Mesendoderm (in vitro differentiated cells): ENCODE measurements around the gene AP2A2.

Source experiments
- DNase-seq: peaks from one replicate; pipeline ENCODE4 v3.0.0; 2013
- H2AK5ac ChIP-seq: 2 replicates; pipeline ENCODE4 v1.6.1; 2013; ENCODE audit warnings: low read length, inconsistent platforms
- H2BK120ac ChIP-seq: 2 replicates; pipeline ENCODE4 v1.6.1; 2013; ENCODE audit warnings: low read depth, mild to moderate bottlenecking, low read length, moderate library complexity, mixed read lengths
- H2BK15ac ChIP-seq: replicated peaks from 2 replicates; pipeline ENCODE4 v1.6.1; 2013; ENCODE audit warnings: low read depth, mild to moderate bottlenecking, moderate library complexity
- H2BK5ac ChIP-seq: 2 replicates; pipeline ENCODE4 v1.6.1; 2013; ENCODE audit warnings: low read length, inconsistent platforms
- H3K18ac ChIP-seq: 2 replicates; pipeline ENCODE4 v1.6.1; 2013; ENCODE audit warnings: mild to moderate bottlenecking, low read length, mixed read lengths
- H3K23ac ChIP-seq: one replicate; pipeline ENCODE4 v1.6.1; 2013; ENCODE audit warnings: low read length
- H3K27ac ChIP-seq: 2 replicates; pipeline ENCODE4 v1.5.1; 2013; ENCODE audit warnings: low read depth, mild to moderate bottlenecking, inconsistent platforms, low read length, moderate library complexity
- H3K27me3 ChIP-seq: 2 replicates; pipeline ENCODE4 v1.6.1; 2013; ENCODE audit warnings: low read length, control low read depth, mild to moderate bottlenecking, inconsistent platforms; ENCODE audit not compliant: insufficient read depth, poor library complexity
- H3K36me3 ChIP-seq: 2 replicates; pipeline ENCODE4 v1.6.1; 2013; ENCODE audit warnings: low read length, inconsistent platforms; ENCODE audit not compliant: control insufficient read depth, insufficient read depth
- H3K4ac ChIP-seq: one replicate; pipeline ENCODE4 v1.6.1; 2013; ENCODE audit warnings: low read depth, mild to moderate bottlenecking, low read length, moderate library complexity
- H3K4me1 ChIP-seq: 2 replicates; pipeline ENCODE4 v1.6.1; 2013; ENCODE audit warnings: low read depth, low read length, inconsistent platforms; ENCODE audit not compliant: control insufficient read depth
- H3K4me2 ChIP-seq: 2 replicates; pipeline ENCODE4 v1.6.1; 2013; ENCODE audit warnings: low read length
- H3K4me3 ChIP-seq: 2 replicates; pipeline ENCODE4 v1.5.1; 2013; ENCODE audit warnings: mild to moderate bottlenecking, low read length
- H3K56ac ChIP-seq: one replicate; pipeline ENCODE4 v1.6.1; 2013; ENCODE audit warnings: low read length
- H3K79me1 ChIP-seq: 2 replicates; pipeline ENCODE4 v1.6.1; 2013; ENCODE audit warnings: low read length, inconsistent platforms
- H3K79me2 ChIP-seq: 2 replicates; pipeline ENCODE4 v1.6.1; 2013; ENCODE audit warnings: mild to moderate bottlenecking, low read length; ENCODE audit not compliant: control insufficient read depth, insufficient read depth
- H3K9ac ChIP-seq: 2 replicates; pipeline ENCODE4 v1.6.1; 2013; ENCODE audit warnings: low read length, inconsistent platforms
- H4K5ac ChIP-seq: one replicate; pipeline ENCODE4 v1.6.1; 2013; ENCODE audit warnings: low read length
- H4K8ac ChIP-seq: one replicate; pipeline ENCODE4 v1.6.1; 2013; ENCODE audit warnings: low read depth, mild to moderate bottlenecking, control low read depth, low read length, moderate library complexity
- WGBS: extraction: QIAGEN DNeasy Blood & Tissue Kit; methylation state at CpG from one replicate; pipeline ENCODE4 v1.1.7; 2013; ENCODE audit warnings: low lambda C conversion rate, missing lambda C conversion rate; ENCODE audit not compliant: insufficient coverage; ENCODE audit errors: extremely low coverage; 5-methylcytosine and 5-hydroxymethylcytosine counted together

The AP2A2 gene

DNA sequence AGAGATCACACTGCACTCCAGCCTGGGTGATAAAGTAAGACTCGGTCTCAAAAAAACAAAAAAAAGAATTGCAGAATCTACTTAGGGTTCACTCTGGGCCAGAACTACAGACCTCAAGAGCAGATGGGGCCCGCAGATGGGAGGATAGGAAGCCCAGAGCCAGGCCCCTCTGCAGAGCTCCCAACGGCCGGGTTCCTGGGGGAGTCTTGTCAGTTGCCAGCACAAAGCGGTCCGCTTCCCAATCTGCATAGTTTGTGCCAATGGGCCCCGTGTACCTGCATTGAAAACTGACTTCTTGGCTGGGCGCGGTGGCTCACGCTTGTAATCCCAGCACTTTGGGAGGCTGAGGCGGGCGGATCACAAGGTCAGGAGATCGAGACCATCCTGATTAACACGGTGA, 13.4 kb upstream of the AP2A2 start:
- no peak overlapping the region for H2BK120ac ChIP-seq
- H2BK5ac ChIP-seq, result no peak overlapping the region
- no peak overlapping the region for H3K27ac ChIP-seq
- WGBS, result no CpG with 5 or more reads among the region's 14 CpGs
- H3K79me1 ChIP-seq, result peaks cover 17% of the 10 kb centered on the region
- H3K4me1 ChIP-seq, result peaks cover 2% of the 10 kb centered on the region
- no peak overlapping the region for H3K56ac ChIP-seq
- no peak overlapping the region for H3K4ac ChIP-seq
- H3K23ac ChIP-seq, result no peak overlapping the region
- H4K5ac ChIP-seq, result no peak overlapping the region
- H4K8ac ChIP-seq, result no peak overlapping the region
- H2AK5ac ChIP-seq, result no peak overlapping the region
- peaks cover 2% of the 10 kb centered on the region for H3K36me3 ChIP-seq
- H3K79me2 ChIP-seq, result peaks cover 24% of the 10 kb centered on the region
- no peak overlapping the region for H2BK15ac ChIP-seq
- H3K9ac ChIP-seq, result no peak overlapping the region
- H3K4me3 ChIP-seq, result no peak overlapping the region
- no peak overlapping the region for H3K18ac ChIP-seq
- no peak for DNase-seq
- no peaks in the 10 kb centered on the region for H3K27me3 ChIP-seq
- no peak overlapping the region for H3K4me2 ChIP-seq

DNA sequence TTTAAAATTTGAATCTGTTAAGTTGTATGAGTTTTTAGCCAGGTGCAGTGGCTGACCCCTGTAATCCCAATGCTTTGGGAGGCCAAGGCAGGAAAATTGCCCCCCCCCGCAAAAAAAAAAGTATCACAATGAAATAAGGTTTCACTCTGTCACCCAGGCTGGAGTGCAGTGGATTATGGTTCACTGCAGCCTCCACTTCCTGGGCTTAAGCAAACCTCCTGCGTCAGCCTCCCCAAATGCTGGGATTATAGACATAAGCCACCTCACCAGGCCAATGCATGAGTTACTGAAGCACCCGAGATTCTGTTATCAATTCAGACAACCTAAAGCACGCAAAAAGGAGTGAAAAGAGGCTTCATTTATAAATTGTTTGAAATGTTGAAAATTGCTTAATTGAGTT, 12.6 kb upstream of the AP2A2 start:
- Histone ChIP-seq H3K4ac (no peak overlapping the region), H3K27me3 (no peaks in the 10 kb centered on the region), H2AK5ac (no peak overlapping the region), H3K23ac (no peak overlapping the region), H3K4me3 (no peak overlapping the region), H3K4me1 (peaks cover 2% of the 10 kb centered on the region), H3K27ac (no peak overlapping the region), H3K36me3 (peaks cover 2% of the 10 kb centered on the region), H4K5ac (no peak overlapping the region), H3K18ac (no peak overlapping the region), H3K4me2 (no peak overlapping the region), H4K8ac (no peak overlapping the region), H2BK120ac (no peak overlapping the region), H3K9ac (no peak overlapping the region), H3K79me1 (peaks cover 16% of the 10 kb centered on the region), H2BK15ac (no peak overlapping the region), H2BK5ac (no peak overlapping the region), H3K56ac (no peak overlapping the region), H3K79me2 (peaks cover 23% of the 10 kb centered on the region)
- DNase-seq, result no peak
- WGBS, result no CpG with 5 or more reads among the region's 4 CpGs

DNA sequence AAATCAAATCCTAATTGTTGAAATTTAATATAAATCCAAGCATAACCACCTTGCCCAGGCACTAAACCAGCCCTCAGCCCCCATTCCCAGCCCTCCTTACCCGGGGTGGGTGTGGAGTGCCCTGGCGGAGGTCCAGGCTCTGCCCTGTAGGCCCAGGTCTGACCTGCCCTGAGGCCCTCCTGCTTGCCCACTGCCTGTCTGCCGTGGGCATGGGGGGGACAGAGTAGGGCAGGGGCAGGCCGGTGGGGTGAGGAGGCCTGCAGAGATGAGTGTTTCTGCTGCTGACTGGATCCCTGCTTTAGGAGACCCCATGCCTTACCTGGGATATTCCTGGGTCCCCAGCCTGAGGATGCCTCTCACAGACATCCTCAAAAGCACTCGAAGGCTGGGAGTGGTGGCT, 11.5 kb upstream of the AP2A2 start:
- Histone ChIP-seq H2BK5ac (no peak overlapping the region), H3K9ac (no peak overlapping the region), H3K56ac (peak overlapping the region; percentile 34), H3K4me1 (peaks cover 2% of the 10 kb centered on the region), H4K5ac (no peak overlapping the region), H3K23ac (no peak overlapping the region), H3K79me1 (peaks cover 6% of the 10 kb centered on the region), H3K4me3 (no peak overlapping the region), H3K4me2 (no peak overlapping the region), H3K79me2 (peaks cover 13% of the 10 kb centered on the region), H3K27me3 (no peaks in the 10 kb centered on the region), H2BK15ac (no peak overlapping the region), H3K18ac (no peak overlapping the region), H3K27ac (no peak overlapping the region), H3K4ac (no peak overlapping the region), H3K36me3 (no peaks in the 10 kb centered on the region), H2BK120ac (no peak overlapping the region), H4K8ac (no peak overlapping the region), H2AK5ac (no peak overlapping the region)
- no peak for DNase-seq
- WGBS, result no CpG with 5 or more reads among the region's 5 CpGs

DNA sequence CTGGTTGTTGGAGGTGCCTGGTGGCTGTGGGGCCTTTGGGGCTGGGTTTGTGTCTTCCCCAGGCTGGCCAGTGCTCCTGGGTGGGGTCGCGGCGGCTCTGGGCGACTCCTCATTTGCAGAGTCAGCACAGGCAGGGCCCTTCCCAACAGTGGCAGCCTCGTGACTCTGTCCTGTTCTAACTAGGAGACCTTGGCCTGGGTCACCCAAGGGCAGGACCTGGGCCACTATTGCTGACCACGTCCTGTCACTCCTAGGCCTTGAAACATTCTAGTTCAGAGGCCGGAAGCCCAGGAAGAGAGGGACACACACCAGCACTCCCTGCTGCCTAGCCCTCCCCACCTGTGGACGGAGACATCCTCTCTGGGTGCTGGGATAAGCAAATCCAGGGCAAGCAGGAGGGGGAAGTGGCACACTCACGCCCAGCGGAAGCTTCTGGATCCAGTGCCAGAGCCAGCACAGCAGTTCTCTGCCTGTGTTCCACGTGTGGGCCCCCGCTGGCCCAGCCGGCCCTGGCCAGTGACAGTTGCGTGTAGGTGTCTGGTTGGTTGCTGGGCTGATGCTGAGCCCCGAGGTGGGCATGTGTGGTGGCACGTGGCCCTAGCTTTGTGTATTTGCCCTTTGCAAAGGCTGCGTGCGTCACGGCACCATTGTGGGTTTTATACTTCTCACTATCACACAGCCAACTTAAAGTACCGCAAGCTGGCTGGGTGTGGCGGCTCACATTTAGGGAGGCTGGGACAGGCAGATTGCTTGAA, 10.7 kb upstream of the AP2A2 start:
- Histone ChIP-seq H4K8ac (no peak overlapping the region), H3K18ac (no peak overlapping the region)
- DNase-seq, result no peak

DNA sequence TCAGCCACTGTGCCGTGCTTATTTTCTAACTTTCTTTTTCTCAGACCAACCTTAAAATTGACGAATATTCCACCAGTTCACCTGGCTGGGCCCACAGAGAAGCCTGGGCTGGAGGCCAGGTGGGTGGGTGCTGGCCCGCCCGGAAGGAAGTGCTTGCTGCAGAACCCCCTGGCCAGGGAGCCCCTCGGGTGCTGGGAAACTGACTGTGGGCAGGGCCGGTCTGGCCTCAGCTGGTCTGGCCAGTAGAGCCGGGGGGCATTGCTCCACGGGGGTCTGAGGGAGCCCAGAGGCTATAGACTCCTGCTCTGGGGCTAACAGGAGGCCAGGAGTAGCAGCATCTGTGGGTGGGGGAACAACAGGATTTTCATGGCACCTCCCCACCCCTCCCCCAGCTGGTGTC, 8.2 kb upstream of the AP2A2 start:
- H3K27me3 ChIP-seq, result no peaks in the 10 kb centered on the region
- no peak overlapping the region for H2BK5ac ChIP-seq
- no peak overlapping the region for H3K4me2 ChIP-seq
- H4K8ac ChIP-seq, result no peak overlapping the region
- H3K18ac ChIP-seq, result no peak overlapping the region
- H2BK120ac ChIP-seq, result no peak overlapping the region
- no peaks in the 10 kb centered on the region for H3K79me2 ChIP-seq
- H3K4me1 ChIP-seq, result no peaks in the 10 kb centered on the region
- no peak overlapping the region for H3K56ac ChIP-seq
- WGBS, result no CpG with 5 or more reads among the region's 8 CpGs
- no peak for DNase-seq
- no peaks in the 10 kb centered on the region for H3K36me3 ChIP-seq
- no peak overlapping the region for H3K27ac ChIP-seq
- no peak overlapping the region for H3K4me3 ChIP-seq
- no peak overlapping the region for H2BK15ac ChIP-seq
- no peak overlapping the region for H3K23ac ChIP-seq
- H3K79me1 ChIP-seq, result no peaks in the 10 kb centered on the region
- no peak overlapping the region for H3K4ac ChIP-seq
- no peak overlapping the region for H4K5ac ChIP-seq
- no peak overlapping the region for H2AK5ac ChIP-seq
- no peak overlapping the region for H3K9ac ChIP-seq

More for the DNA sequence above, 10.7 kb upstream of the AP2A2 start:
- no peaks in the 10 kb centered on the region for H3K36me3 ChIP-seq
- H3K79me2 ChIP-seq, result peaks cover 6% of the 10 kb centered on the region
- no peak overlapping the region for H3K27ac ChIP-seq
- no peak overlapping the region for H2BK5ac ChIP-seq
- H2AK5ac ChIP-seq, result no peak overlapping the region
- no peak overlapping the region for H3K23ac ChIP-seq
- H3K4ac ChIP-seq, result no peak overlapping the region
- H3K4me2 ChIP-seq, result no peak overlapping the region
- no CpG with 5 or more reads among the region's 21 CpGs for WGBS
- no peaks in the 10 kb centered on the region for H3K79me1 ChIP-seq
- H3K56ac ChIP-seq, result no peak overlapping the region
- no peak overlapping the region for H2BK15ac ChIP-seq
- no peaks in the 10 kb centered on the region for H3K27me3 ChIP-seq
- H2BK120ac ChIP-seq, result no peak overlapping the region
- no peak overlapping the region for H3K4me3 ChIP-seq
- no peak overlapping the region for H3K9ac ChIP-seq
- H4K5ac ChIP-seq, result no peak overlapping the region
- peaks cover 2% of the 10 kb centered on the region for H3K4me1 ChIP-seq
